ENCODE data around the gene RBM14. TPM values are rescaled to one million over a fixed set of nuclear protein-coding genes. Genes with fewer than 3 reads are reported as not detected.
"Not testable (repeated sequence)": the region's sequence is repeated elsewhere in the genome, so short reads cannot be mapped to it uniquely, and the experiment has no call there.

Gene RBM14
- polyA plus RNA-seq, 1 experiment, result 21.4 TPM

- ChIA-PET POLR2A (no interaction called here), CTCF (no interaction called here)
- H3K27me3 ChIP-seq (ENCODE audit: control insufficient read depth, insufficient read depth, low read length), result peaks cover 4% of the 10 kb centered on the region
- H3K27ac ChIP-seq (ENCODE audit: low read depth, low read length), result no peak overlapping the region
- TF ChIP-seq, protein P1, sequence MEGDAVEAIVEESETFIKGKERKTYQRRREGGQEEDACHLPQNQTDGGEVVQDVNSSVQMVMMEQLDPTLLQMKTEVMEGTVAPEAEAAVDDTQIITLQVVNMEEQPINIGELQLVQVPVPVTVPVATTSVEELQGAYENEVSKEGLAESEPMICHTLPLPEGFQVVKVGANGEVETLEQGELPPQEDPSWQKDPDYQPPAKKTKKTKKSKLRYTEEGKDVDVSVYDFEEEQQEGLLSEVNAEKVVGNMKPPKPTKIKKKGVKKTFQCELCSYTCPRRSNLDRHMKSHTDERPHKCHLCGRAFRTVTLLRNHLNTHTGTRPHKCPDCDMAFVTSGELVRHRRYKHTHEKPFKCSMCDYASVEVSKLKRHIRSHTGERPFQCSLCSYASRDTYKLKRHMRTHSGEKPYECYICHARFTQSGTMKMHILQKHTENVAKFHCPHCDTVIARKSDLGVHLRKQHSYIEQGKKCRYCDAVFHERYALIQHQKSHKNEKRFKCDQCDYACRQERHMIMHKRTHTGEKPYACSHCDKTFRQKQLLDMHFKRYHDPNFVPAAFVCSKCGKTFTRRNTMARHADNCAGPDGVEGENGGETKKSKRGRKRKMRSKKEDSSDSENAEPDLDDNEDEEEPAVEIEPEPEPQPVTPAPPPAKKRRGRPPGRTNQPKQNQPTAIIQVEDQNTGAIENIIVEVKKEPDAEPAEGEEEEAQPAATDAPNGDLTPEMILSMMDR (IDR thresholded peaks at IDR 0.05; ENCODE audit: low read depth, low read length), result no peak
- DNase-seq (ENCODE audit: low read depth, low spot score), result no peak
- H3K4me3 ChIP-seq (ENCODE audit: low read depth, low read length), result no peak overlapping the region
- peaks cover 17% of the 10 kb centered on the region for H3K9me3 ChIP-seq (ENCODE audit: control insufficient read depth, insufficient read depth, low read length)
These were observed 30.3 kb upstream of the RBM14 start for GRCh38 chr11:66586136-66586535.

GRCh38 chr11:66589315-66589714 lies 27.1 kb upstream of the RBM14 start:
- DNase-seq (ENCODE audit: low read depth, low spot score); H3K27ac ChIP-seq (ENCODE audit: low read depth, low read length); H3K27me3 ChIP-seq (ENCODE audit: control insufficient read depth, insufficient read depth, low read length); H3K4me3 ChIP-seq (ENCODE audit: low read depth, low read length): not testable (repeated sequence)
- ChIA-PET CTCF (interaction anchor here (0.7 kb wide), 1 partner anchor 12 kb away, joined by 6 read pairs; no protein-coding TSS in a partner anchor), POLR2A (interaction anchor here (0.6 to 1.1 kb wide), 2 partner anchors 27 to 89 kb away, joined by 3 read pairs; no protein-coding TSS in a partner anchor)
- peaks cover 22% of the 10 kb centered on the region for H3K9me3 ChIP-seq (ENCODE audit: control insufficient read depth, insufficient read depth, low read length)

DNA sequence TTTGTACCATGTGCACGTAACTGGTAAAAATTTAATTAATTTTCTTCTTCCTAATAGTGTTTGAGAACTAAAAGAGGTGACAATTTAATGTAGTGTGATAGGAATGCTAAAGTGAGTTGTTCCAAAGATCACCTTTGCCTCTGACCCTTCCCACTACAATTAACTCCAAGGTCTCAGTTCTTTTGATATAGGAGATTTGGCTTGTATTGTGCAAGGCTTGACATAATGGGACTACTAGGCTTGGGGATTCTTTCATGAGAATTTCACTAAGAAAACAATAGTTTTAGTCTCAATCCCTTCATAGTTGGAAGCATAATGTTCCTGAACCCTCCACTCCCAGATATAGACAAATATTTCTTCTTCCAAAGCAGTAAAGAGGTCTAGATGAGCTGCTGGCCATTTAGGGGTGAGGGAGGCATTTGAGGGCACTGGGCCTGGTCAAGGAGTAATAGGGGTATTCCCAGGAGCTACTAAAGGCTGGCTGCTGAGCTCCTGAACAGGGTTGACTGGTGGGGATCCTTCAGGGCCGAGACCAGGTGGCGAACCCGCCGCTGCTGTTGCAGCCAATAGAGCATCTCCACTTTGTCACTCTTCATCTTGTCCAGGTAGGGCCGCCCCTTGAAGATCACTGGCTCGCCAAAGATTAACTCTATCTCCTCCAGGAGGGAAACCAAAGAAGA lies 26.3 kb upstream of the RBM14 start:
- TF ChIP-seq, protein P1 (IDR thresholded peaks at IDR 0.05; ENCODE audit: low read depth, low read length), result no peak
- POLR2A ChIA-PET, result interaction anchor here (0.6 to 1.1 kb wide), 2 partner anchors 28 to 88 kb away, joined by 3 read pairs; no protein-coding TSS in a partner anchor
- Histone ChIP-seq H3K27me3 (ENCODE audit: control insufficient read depth, insufficient read depth, low read length) (peaks cover 4% of the 10 kb centered on the region), H3K27ac (ENCODE audit: low read depth, low read length) (no peak overlapping the region), H3K4me3 (ENCODE audit: low read depth, low read length) (no peak overlapping the region), H3K9me3 (ENCODE audit: control insufficient read depth, insufficient read depth, low read length) (peaks cover 22% of the 10 kb centered on the region)
- CTCF ChIA-PET, result interaction anchor here (1.1 to 1.2 kb wide), 2 partner anchors 11 to 89 kb away, joined by 4 to 5 read pairs; no protein-coding TSS in a partner anchor
- DNase-seq (ENCODE audit: low read depth, low spot score), result no peak

- CTCF ChIA-PET, result interaction anchor here (0.7 to 1.2 kb wide), 3 partner anchors 12 to 88 kb away, joined by 3 to 5 read pairs (median 4); no protein-coding TSS in a partner anchor
- Histone ChIP-seq H3K9me3 (ENCODE audit: control insufficient read depth, insufficient read depth, low read length) (peaks cover 22% of the 10 kb centered on the region), H3K27me3 (ENCODE audit: control insufficient read depth, insufficient read depth, low read length) (peaks cover 4% of the 10 kb centered on the region), H3K27ac (ENCODE audit: low read depth, low read length) (no peak overlapping the region), H3K4me3 (ENCODE audit: low read depth, low read length) (no peak overlapping the region)
- TF ChIP-seq, protein P1 (IDR thresholded peaks at IDR 0.05; ENCODE audit: low read depth, low read length), result no peak
- DNase-seq (ENCODE audit: low read depth, low spot score), result no peak
- POLR2A ChIA-PET, result no interaction called here
These were observed 25.3 kb upstream of the RBM14 start for GRCh38 chr11:66591175-66591574.

- peak within 1 kb of the TSS; percentile 57 for H3K27ac ChIP-seq (ENCODE audit: low read depth, low read length)
- DNase-seq (ENCODE audit: low read depth, low spot score), result peak; percentile 81
- H3K4me3 ChIP-seq (ENCODE audit: low read depth, low read length), result peak within 1 kb of the TSS; percentile 85
- peaks cover 4% of the 10 kb centered on the region for H3K27me3 ChIP-seq (ENCODE audit: control insufficient read depth, insufficient read depth, low read length)
- TF ChIP-seq, protein P1 (IDR thresholded peaks at IDR 0.05; ENCODE audit: low read depth, low read length), result peak; percentile 65
- ChIA-PET POLR2A (interaction anchor here (1.0 to 1.4 kb wide), 3 partner anchors 15 to 47 kb away, joined by 3 to 7 read pairs (median 4); partner anchors contain the start of gene ZDHHC24), CTCF (interaction anchor here (0.6 to 1.7 kb wide), 5 partner anchors 13 to 126 kb away, joined by 3 to 8 read pairs (median 5); partner anchors contain the start of gene PELI3)
- H3K9me3 ChIP-seq (ENCODE audit: control insufficient read depth, insufficient read depth, low read length), result peaks cover 22% of the 10 kb centered on the region
These were observed 23.8 kb upstream of the RBM14 start, which contains the start of the genes CCDC87 and CCS for GRCh38 chr11:66592457-66593302. TSS of gene CCDC87 (minus strand) at chr11:66593063. CDS start at chr11:66593015, 48 bp downstream. TSS of gene CCS (plus strand) at chr11:66593185. CDS start at chr11:66593262, 77 bp downstream.
